GM06990 (cell line): ENCODE data around the gene TRIM9.

Source experiments
- DNase-seq: peaks from one replicate; pipeline ENCODE4 v3.0.0-alpha.2; 2011; ENCODE audit not compliant: insufficient read length; ENCODE audit errors: extremely low read depth
- H3K27me3 ChIP-seq: replicated peaks from 2 replicates; pipeline ENCODE4 v1.6.0; 2011; ENCODE audit warnings: low read length; ENCODE audit not compliant: control insufficient read depth, insufficient read depth
- H3K36me3 ChIP-seq: 2 replicates; pipeline ENCODE4 v1.5.1; 2011; ENCODE audit warnings: low read length; ENCODE audit not compliant: control insufficient read depth, insufficient read depth
- H3K4me3 ChIP-seq: replicated peaks from 2 replicates; pipeline ENCODE4 v1.5.1; 2011; ENCODE audit warnings: low read depth, mild to moderate bottlenecking, control low read depth, low read length
- TF ChIP-seq, protein P1 (sequence below): IDR thresholded peaks from 2 replicates; pipeline ENCODE4 v1.5.1; 2011; ENCODE audit warnings: low read length, control low read depth, mild to moderate bottlenecking, inconsistent platforms; ENCODE audit not compliant: insufficient read depth, poor library complexity, severe bottlenecking

The TRIM9 gene

DNA sequence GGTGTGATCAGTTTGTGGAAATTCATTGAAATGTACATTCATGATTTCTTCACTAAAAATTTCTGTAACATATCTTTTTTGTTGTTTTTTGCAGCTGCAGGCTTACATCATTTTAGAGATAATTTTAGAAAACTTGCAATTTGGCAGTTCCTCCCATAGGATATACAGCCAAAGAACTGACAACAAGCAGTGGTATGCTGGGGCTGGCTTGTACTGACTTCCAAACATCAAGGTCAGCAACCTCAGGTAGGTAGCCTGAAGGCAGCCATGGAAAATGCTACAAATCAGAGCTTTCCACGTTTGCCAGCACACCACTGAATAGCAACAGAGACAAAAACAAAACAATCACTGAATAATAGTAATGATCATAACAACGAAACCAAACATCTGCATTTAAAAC, 21.2 kb downstream of the TRIM9 start:
- TF ChIP-seq, protein P1, sequence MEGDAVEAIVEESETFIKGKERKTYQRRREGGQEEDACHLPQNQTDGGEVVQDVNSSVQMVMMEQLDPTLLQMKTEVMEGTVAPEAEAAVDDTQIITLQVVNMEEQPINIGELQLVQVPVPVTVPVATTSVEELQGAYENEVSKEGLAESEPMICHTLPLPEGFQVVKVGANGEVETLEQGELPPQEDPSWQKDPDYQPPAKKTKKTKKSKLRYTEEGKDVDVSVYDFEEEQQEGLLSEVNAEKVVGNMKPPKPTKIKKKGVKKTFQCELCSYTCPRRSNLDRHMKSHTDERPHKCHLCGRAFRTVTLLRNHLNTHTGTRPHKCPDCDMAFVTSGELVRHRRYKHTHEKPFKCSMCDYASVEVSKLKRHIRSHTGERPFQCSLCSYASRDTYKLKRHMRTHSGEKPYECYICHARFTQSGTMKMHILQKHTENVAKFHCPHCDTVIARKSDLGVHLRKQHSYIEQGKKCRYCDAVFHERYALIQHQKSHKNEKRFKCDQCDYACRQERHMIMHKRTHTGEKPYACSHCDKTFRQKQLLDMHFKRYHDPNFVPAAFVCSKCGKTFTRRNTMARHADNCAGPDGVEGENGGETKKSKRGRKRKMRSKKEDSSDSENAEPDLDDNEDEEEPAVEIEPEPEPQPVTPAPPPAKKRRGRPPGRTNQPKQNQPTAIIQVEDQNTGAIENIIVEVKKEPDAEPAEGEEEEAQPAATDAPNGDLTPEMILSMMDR = no peak
- DNase-seq = no peak

DNA sequence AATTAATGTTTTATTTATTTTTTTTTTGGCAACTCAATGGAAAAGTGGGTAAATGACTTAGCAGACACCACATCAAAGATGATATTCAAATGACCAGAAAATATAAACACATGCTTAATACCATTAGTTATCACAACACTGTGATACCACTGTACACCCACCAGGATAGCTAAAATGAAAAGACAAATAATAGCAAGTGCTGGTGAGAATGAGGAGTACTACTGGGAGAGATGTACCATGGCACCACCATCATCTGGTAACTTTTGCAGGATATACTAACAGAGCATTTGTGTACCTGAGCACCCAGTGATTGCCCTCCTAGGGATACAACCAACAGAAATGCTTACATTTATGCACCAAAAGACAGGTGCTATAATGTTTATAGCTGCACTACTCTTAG, 21.9 kb downstream of the TRIM9 start:
- H3K27me3 ChIP-seq = no peaks in the 10 kb centered on the region
- H3K36me3 ChIP-seq = no peaks in the 10 kb centered on the region
- DNase-seq = no peak
- TF ChIP-seq, protein P1 = no peak
- H3K4me3 ChIP-seq = no peak overlapping the region

More for the DNA sequence above, 21.2 kb downstream of the TRIM9 start:
- H3K4me3 ChIP-seq = no peak overlapping the region
- H3K27me3 ChIP-seq = no peaks in the 10 kb centered on the region
- no peaks in the 10 kb centered on the region for H3K36me3 ChIP-seq

DNA sequence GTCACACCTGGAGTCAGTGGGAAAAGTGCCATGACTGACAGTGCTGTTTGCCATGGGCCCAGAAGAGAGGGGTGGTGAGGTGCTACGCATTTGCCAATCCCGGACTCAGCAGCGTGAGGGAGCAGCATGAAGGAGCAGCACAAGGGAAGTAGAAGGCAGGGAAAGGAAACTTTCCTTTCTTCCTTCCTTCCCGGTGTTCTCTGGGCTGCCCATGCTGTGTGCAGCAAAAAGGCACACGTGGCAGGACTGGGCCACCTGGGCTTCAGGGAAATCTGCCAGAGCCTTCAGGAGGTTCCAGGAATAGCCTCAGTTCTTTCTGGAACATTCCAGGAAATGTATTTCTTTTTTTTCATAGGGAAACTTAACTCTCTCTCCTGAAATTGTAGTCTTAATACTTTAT, 23.0 kb downstream of the TRIM9 start:
- H3K4me3 ChIP-seq = no peak overlapping the region
- H3K27me3 ChIP-seq = no peaks in the 10 kb centered on the region
- H3K36me3 ChIP-seq = no peaks in the 10 kb centered on the region
- DNase-seq = no peak
- TF ChIP-seq, protein P1 = no peak

DNA sequence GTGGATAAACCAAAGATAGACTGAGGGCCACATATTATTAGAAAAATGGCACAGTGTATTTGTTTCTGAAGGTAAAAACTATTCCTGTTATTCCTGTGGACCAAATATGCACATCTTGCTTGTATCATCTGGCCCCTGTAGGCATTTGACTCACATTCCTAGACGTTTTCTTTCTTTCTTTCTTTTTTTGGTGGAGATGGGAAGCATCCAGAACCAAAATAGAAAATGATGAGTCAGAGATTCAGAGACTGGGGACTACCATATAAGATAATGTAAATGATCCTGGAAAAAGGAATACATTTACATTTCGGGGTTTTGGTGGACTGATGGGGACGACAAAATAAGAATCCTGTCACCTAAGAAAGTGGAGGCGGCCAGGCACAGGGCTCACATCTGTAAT, 24.2 kb downstream of the TRIM9 start:
- no peaks in the 10 kb centered on the region for H3K36me3 ChIP-seq
- no peak for DNase-seq
- TF ChIP-seq, protein P1 = no peak
- H3K27me3 ChIP-seq = no peaks in the 10 kb centered on the region
- H3K4me3 ChIP-seq = no peak overlapping the region

DNA sequence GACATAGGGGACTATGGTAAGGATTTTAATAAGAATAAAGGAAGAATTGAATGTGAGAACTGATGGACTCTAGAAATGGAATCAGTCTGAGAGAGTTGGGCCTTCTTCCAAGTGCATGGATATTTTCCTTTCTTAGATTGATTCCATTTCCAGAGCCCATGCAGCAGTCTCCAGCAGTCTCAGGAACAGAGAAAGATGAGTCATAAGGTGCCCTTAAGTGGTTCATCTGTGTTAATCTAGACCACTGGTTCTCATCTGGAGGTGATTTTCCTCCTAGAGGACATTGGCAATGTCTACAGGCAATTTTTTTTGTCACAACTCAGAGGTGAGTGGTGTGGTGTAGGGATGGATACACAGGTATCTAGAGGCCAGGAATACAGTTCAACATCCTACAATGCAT, 25.9 kb downstream of the TRIM9 start:
- no peak for DNase-seq
- Histone ChIP-seq H3K4me3 (no peak overlapping the region), H3K27me3 (no peaks in the 10 kb centered on the region), H3K36me3 (no peaks in the 10 kb centered on the region)
- TF ChIP-seq, protein P1 = no peak

DNA sequence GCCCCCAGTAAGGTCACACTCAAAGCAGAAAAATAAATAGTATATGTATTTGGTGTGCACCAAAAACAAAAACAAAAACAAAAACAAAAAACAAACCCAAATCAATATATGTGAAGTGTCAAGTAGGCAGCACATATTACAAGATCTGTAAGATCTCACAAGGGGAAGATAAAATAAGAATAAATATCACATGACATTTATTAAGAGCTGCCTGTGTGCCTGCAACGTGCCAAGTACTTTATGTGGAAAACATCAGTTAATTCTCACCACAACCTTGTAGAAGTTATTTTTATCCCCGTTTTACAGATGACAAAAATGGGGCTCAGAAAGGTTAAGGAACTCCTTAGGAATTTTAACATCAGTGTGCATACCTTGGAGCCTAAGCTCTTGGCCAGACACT, 26.6 kb downstream of the TRIM9 start:
- H3K27me3 ChIP-seq = no peaks in the 10 kb centered on the region
- no peak for DNase-seq

More for the DNA sequence above, 26.6 kb downstream of the TRIM9 start:
- Histone ChIP-seq H3K4me3 (no peak overlapping the region), H3K36me3 (no peaks in the 10 kb centered on the region)
- TF ChIP-seq, protein P1 = no peak
